Measurements from ENCODE around the gene TFCP2.
A peak's percentile ranks its signal among the peaks of the same experiment; 100 is the strongest.

The TFCP2 gene

DNA sequence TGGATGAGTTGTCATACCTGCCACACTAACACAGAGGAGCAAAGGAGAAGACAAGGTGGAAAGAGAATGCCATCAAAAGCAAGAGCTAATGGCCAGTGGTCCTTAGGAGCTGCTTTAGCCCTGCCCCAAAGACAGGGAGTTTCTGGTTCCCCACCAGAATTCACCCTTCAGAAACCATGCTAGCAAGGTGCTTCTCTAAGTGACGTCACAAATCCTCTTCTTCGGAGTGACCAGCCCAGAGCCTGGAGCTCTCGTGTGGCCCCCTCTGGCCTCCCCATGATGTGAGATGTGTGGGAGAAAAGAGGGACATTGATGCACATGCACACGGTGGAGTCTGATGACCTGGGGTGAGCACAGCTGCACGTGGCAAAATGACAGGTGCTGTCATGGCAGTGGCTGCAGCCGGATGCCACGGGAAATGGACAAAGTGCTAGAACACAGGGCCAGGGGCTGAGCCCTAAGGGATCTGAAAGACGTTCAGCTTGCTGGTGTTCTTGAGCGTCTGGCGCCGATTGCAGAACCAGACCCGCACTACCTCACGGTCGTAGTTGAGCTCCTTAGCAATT lies 16.9 kb upstream of the TFCP2 start:
- Histone ChIP-seq H3K9me3 (ENCODE audit: insufficient read depth, low read length) (no peaks in the 10 kb centered on the region), H3K36me3 (ENCODE audit: low read length) (no peaks in the 10 kb centered on the region), H3K27ac (ENCODE audit: low read depth, low read length) (no peak overlapping the region), H3K9ac (ENCODE audit: low read length) (no peak overlapping the region), H3K79me2 (ENCODE audit: insufficient read depth, low read length) (no peaks in the 10 kb centered on the region), H3K4me2 (ENCODE audit: low read depth, low read length, poor library complexity, severe bottlenecking) (no peak overlapping the region), H2AFZ (ENCODE audit: low read depth, low read length, severe bottlenecking) (no peak overlapping the region), H3K9me2 (replicated peaks; ENCODE audit: insufficient read depth, low read length) (no peaks in the 10 kb centered on the region), H3K27me3 (ENCODE audit: low read length) (no peaks in the 10 kb centered on the region), H3K4me3 (ENCODE audit: insufficient read depth, low read length, poor library complexity, severe bottlenecking) (no peak overlapping the region), H4K20me1 (ENCODE audit: low read depth, low read length) (no peaks in the 10 kb centered on the region), H3F3A (ENCODE audit: insufficient read depth) (no peaks in the 10 kb centered on the region)
- TF ChIP-seq, protein P1, sequence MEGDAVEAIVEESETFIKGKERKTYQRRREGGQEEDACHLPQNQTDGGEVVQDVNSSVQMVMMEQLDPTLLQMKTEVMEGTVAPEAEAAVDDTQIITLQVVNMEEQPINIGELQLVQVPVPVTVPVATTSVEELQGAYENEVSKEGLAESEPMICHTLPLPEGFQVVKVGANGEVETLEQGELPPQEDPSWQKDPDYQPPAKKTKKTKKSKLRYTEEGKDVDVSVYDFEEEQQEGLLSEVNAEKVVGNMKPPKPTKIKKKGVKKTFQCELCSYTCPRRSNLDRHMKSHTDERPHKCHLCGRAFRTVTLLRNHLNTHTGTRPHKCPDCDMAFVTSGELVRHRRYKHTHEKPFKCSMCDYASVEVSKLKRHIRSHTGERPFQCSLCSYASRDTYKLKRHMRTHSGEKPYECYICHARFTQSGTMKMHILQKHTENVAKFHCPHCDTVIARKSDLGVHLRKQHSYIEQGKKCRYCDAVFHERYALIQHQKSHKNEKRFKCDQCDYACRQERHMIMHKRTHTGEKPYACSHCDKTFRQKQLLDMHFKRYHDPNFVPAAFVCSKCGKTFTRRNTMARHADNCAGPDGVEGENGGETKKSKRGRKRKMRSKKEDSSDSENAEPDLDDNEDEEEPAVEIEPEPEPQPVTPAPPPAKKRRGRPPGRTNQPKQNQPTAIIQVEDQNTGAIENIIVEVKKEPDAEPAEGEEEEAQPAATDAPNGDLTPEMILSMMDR (IDR thresholded peaks at IDR 0.05; ENCODE audit: insufficient read depth, low read length, poor library complexity, severe bottlenecking): no peak
- TF ChIP-seq EZH2phosphoT487 (conservative IDR thresholded peaks at IDR 0.05; ENCODE audit: low read length): no peak

DNA sequence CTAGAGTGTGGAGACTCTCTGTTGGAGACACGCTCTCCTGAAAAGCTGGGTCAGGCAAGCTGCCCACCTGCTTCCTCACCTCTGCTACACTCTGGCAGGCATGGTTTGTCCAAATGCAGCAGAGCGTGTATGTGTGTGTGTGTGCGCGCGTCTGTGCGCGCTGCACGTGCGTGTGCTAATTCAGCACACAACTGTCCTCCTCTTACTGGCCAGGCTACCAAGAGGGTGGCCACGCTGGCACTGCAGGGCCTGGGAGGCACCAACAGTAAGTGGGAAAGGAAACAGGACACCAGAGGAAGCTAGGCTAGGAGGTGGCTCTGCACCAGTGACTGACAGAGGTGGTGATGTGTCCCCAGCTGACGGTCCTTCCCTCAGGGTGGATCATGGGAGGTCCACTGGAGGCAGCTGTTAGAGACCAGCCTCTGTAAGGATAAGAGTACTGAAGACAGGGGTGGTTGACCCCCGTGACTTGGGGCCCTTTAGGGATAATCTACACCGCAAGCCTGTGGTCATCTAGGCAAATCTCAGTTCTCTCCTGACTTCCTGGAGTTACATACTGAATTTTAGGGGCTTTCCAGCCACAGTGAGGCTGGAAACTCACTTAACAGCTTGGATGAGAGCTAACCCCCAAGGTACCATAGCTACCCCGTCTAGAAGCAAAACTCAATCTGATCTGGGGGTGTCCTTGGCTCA lies 15.6 kb upstream of the TFCP2 start:
- H4K20me1 ChIP-seq (ENCODE audit: low read depth, low read length): no peaks in the 10 kb centered on the region
- no peaks in the 10 kb centered on the region for H3F3A ChIP-seq (ENCODE audit: insufficient read depth)
- H3K36me3 ChIP-seq (ENCODE audit: low read length): no peaks in the 10 kb centered on the region
- TF ChIP-seq, protein P1 (IDR thresholded peaks at IDR 0.05; ENCODE audit: insufficient read depth, low read length, poor library complexity, severe bottlenecking): no peak
- TF ChIP-seq EZH2phosphoT487 (conservative IDR thresholded peaks at IDR 0.05; ENCODE audit: low read length): no peak
- no peak overlapping the region for H3K4me3 ChIP-seq (ENCODE audit: insufficient read depth, low read length, poor library complexity, severe bottlenecking)
- H2AFZ ChIP-seq (ENCODE audit: low read depth, low read length, severe bottlenecking): peak overlapping the region; percentile 10
- H3K9me2 ChIP-seq (replicated peaks; ENCODE audit: insufficient read depth, low read length): no peaks in the 10 kb centered on the region
- H3K27ac ChIP-seq (ENCODE audit: low read depth, low read length): no peak overlapping the region
- H3K4me2 ChIP-seq (ENCODE audit: low read depth, low read length, poor library complexity, severe bottlenecking): peak overlapping the region; percentile 18
- H3K79me2 ChIP-seq (ENCODE audit: insufficient read depth, low read length): no peaks in the 10 kb centered on the region
- no peaks in the 10 kb centered on the region for H3K27me3 ChIP-seq (ENCODE audit: low read length)
- no peak overlapping the region for H3K9ac ChIP-seq (ENCODE audit: low read length)
- H3K9me3 ChIP-seq (ENCODE audit: insufficient read depth, low read length): no peaks in the 10 kb centered on the region

DNA sequence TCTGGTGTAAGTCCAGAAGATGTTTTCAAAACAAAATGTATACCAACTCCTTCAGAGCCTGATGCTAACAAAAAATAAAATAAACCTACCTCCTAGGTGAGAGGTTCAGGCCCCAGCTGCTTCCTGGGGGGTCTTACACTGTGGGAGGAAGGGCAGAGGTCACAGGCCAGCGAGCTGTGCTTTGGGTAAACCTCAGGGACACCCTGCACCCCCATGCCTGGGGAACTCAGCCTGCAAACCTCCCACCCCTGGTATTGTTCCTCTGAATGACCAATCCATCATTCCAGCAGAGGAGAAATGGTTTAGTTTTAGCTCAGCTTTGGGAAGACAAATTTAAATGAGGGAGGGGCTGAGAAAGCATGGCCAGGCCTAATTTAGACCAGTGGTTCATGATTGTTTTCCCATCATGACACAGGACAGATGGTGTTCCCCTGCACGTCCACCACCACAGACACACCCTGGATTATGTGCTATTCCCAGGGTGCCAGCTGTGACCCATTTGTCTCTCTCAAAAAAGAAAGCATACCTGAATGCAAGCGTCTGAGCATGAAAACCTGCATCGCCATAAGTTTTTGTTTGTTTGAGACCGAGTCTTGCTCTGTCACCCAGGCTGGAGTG lies 14.5 kb upstream of the TFCP2 start:
- Histone ChIP-seq H3K79me2 (ENCODE audit: insufficient read depth, low read length) (no peaks in the 10 kb centered on the region), H3K4me2 (ENCODE audit: low read depth, low read length, poor library complexity, severe bottlenecking) (peak overlapping the region; percentile 18), H3K27ac (ENCODE audit: low read depth, low read length) (no peak overlapping the region), H3K9ac (ENCODE audit: low read length) (no peak overlapping the region), H4K20me1 (ENCODE audit: low read depth, low read length) (no peaks in the 10 kb centered on the region), H3F3A (ENCODE audit: insufficient read depth) (no peaks in the 10 kb centered on the region), H3K27me3 (ENCODE audit: low read length) (no peaks in the 10 kb centered on the region), H3K36me3 (ENCODE audit: low read length) (no peaks in the 10 kb centered on the region), H3K9me2 (replicated peaks; ENCODE audit: insufficient read depth, low read length) (no peaks in the 10 kb centered on the region), H3K4me3 (ENCODE audit: insufficient read depth, low read length, poor library complexity, severe bottlenecking) (no peak overlapping the region), H3K9me3 (ENCODE audit: insufficient read depth, low read length) (no peaks in the 10 kb centered on the region), H2AFZ (ENCODE audit: low read depth, low read length, severe bottlenecking) (no peak overlapping the region)
- TF ChIP-seq, protein P1 (IDR thresholded peaks at IDR 0.05; ENCODE audit: insufficient read depth, low read length, poor library complexity, severe bottlenecking): no peak
- no peak for TF ChIP-seq EZH2phosphoT487 (conservative IDR thresholded peaks at IDR 0.05; ENCODE audit: low read length)

Data from SU-DHL-6 (cell line).